HepG2 (cell line): ENCODE results near the gene NAV3. TPM values are rescaled to one million over a fixed set of nuclear protein-coding genes. Genes with fewer than 3 reads are reported as not detected.

ENCODE experiments used
- ATAC-seq: fragments of 200-7000 bp; cut with Tn5 transposase; 3 replicates; pipeline ENCODE4 v1.9.1; 2020; ENCODE audit warnings: mild to moderate bottlenecking, moderate library complexity
- BruUV-seq: library from RNA; stranded (reverse); fragments of 400-500 nt; replicated peaks from 2 replicates; lab custom pipeline; 2021; lab: Mats Ljungman, UMichigan
- CTCF ChIA-PET: fragments of 300-600 bp; formaldehyde crosslinking; extraction: SDS; loops from one replicate; lab custom pipeline; 2021; ENCODE audit warnings: low total read pairs, inconsistent platforms, low intra/inter-chr PET ratio; lab: Yijun Ruan, JAX
- POLR2A ChIA-PET: fragments of 350-600 bp; sonication (Branson Sonifier 250); formaldehyde crosslinking; loops from one replicate; lab custom pipeline; 2020; ENCODE audit warnings: antibody characterized with exemption, inconsistent platforms; lab: Yijun Ruan, JAX
- DNase-seq: peaks from one replicate; pipeline ENCODE4 v3.0.0-alpha.2; 2015; ENCODE audit warnings: low spot score
- FAIRE-seq: peaks from 3 replicates; lab custom pipeline; 2011; peaks lifted over from hg19 to GRCh38; lab: Jason Lieb, UNC
- H2AFZ ChIP-seq: one replicate; pipeline ENCODE4 v1.6.1; 2011; ENCODE audit warnings: low read length, inconsistent platforms
- H3K27ac ChIP-seq: fragments of 300-600 bp; 3 replicates; pipeline ENCODE4 v1.8.0; 2011; ENCODE audit warnings: mixed run types, mild to moderate bottlenecking, mixed read lengths, low read length, inconsistent platforms; ENCODE audit not compliant: insufficient read depth; ENCODE audit errors: extremely low read length
- H3K27me3 ChIP-seq, 2 experiments: fragments of 200-600 bp in 1 of 2; 2 replicates in 1 of 2; 3 replicates in 1 of 2; pipeline versions ENCODE4 v1.6.0 to v1.8.0; 2011; ENCODE audit warnings: low read length in 2 of 2, mild to moderate bottlenecking in 2 of 2, moderate library complexity in 2 of 2, inconsistent platforms in 1 of 2; ENCODE audit not compliant: insufficient read depth in 2 of 2, control insufficient read depth in 1 of 2
- H3K36me3 ChIP-seq, 2 experiments: fragments of 200-600 bp in 1 of 2; replicated peaks in 1 of 2; 2 replicates in 1 of 2; 3 replicates in 1 of 2; pipeline versions ENCODE4 v1.5.1 to v1.8.0; 2011; ENCODE audit warnings: low read length in 2 of 2, inconsistent platforms in 1 of 2; ENCODE audit not compliant: insufficient read depth in 2 of 2, control insufficient read depth in 1 of 2
- H3K4me1 ChIP-seq: 2 replicates; pipeline ENCODE4 v1.5.1; 2012; ENCODE audit warnings: low read length, inconsistent platforms; ENCODE audit not compliant: insufficient read depth
- H3K4me2 ChIP-seq: 2 replicates; pipeline ENCODE4 v1.6.0; 2011; ENCODE audit warnings: low read depth, low read length, inconsistent platforms
- H3K4me3 ChIP-seq, 3 experiments: fragments of 200-600 bp in 1 of 3; sonication (generic), shearing (Covaris generic) in 1 of 3; replicated peaks in 1 of 3; 2 replicates each; pipeline ENCODE4 v1.5.1; 2011 to 2016; ENCODE audit warnings: low read length in 3 of 3, inconsistent platforms in 2 of 3, low read depth in 2 of 3, mild to moderate bottlenecking in 2 of 3, control low read depth in 1 of 3, mixed read lengths in 1 of 3; ENCODE audit not compliant: insufficient read depth in 1 of 3
- H3K79me2 ChIP-seq: one replicate; pipeline ENCODE4 v1.6.1; 2011; ENCODE audit warnings: low read length, inconsistent platforms; ENCODE audit not compliant: insufficient read depth
- H3K9ac ChIP-seq: 2 replicates; pipeline ENCODE4 v1.6.0; 2011; ENCODE audit warnings: mild to moderate bottlenecking, low read depth, low read length, inconsistent platforms; ENCODE audit not compliant: insufficient read depth
- H3K9me3 ChIP-seq: 2 replicates; pipeline ENCODE4 v1.5.1; 2012; ENCODE audit warnings: mild to moderate bottlenecking, low read length
- H4K20me1 ChIP-seq: 2 replicates; pipeline ENCODE4 v1.6.0; 2011; ENCODE audit warnings: inconsistent platforms, mild to moderate bottlenecking, low read length, moderate library complexity; ENCODE audit not compliant: insufficient read depth
- CCAR2 ChIP-seq: fragments of 200-400 bp; formaldehyde crosslinking; optimal IDR thresholded peaks from 2 replicates; pipeline ENCODE3; 2018; ENCODE audit warnings: low read depth, mild to moderate bottlenecking, low read length, moderate library complexity
- MTA3 ChIP-seq: sonication (generic); formaldehyde crosslinking; IDR thresholded peaks from 2 replicates; pipeline ENCODE4 v1.4.0; 2020; ENCODE audit warnings: missing genetic modification reagents
- SKI ChIP-seq: fragments of 450-650 bp; IDR thresholded peaks from one replicate; pipeline ENCODE4 v1.6.1; 2018; ENCODE audit warnings: mild to moderate bottlenecking; ENCODE audit not compliant: partially characterized antibody
- SOX5 ChIP-seq: IDR thresholded peaks from 2 replicates; pipeline ENCODE4 v1.6.1; 2016; ENCODE audit warnings: borderline replicate concordance
- ZNF205 ChIP-seq: IDR thresholded peaks from 2 replicates; pipeline ENCODE4 v1.6.1; 2018; ENCODE audit warnings: missing biosample characterization, missing genetic modification reagents
- ZNF34 ChIP-seq: sonication (generic); formaldehyde crosslinking; IDR thresholded peaks from 2 replicates; pipeline ENCODE4 v1.4.0; 2020; ENCODE audit warnings: mild to moderate bottlenecking, missing genetic modification reagents, borderline replicate concordance
- ZNF598 ChIP-seq: sonication (generic); formaldehyde crosslinking; IDR thresholded peaks from 2 replicates; pipeline ENCODE4 v1.5.1; 2020; ENCODE audit warnings: mild to moderate bottlenecking, missing genetic modification reagents, borderline replicate concordance
- ZNF841 ChIP-seq: sonication (generic); formaldehyde crosslinking; IDR thresholded peaks from 2 replicates; pipeline ENCODE4 v1.8.1; 2023; ENCODE audit warnings: missing genetic modification reagents, borderline replicate concordance
- in situ Hi-C: cut with HindIII; loops from 2 replicates; pipeline ENCODE4 v1.10.0; 2017; ENCODE audit warnings: low pct_unique_long_range_greater_than_20kb; ENCODE audit not compliant: extremely low pct_ligation_motif_present
- intact Hi-C: fragments of 100-400 bp; cut with micrococcal nuclease; formaldehyde crosslinking; loops from one replicate; pipeline ENCODE4 v1.10.0; 2022; ENCODE audit not compliant: unreplicated experiment
- polyA plus RNA-seq, 8 experiments: library from polyadenylated mRNA; depleted of rRNA in 3 of 8; stranded (reverse) in 7 of 8; unstranded in 1 of 8; fragments of >200 nt; fragmentation: Illumina TruSeq in 4 of 8; extraction: Trizol in 4 of 8; gene quantifications; 2 replicates each; pipeline versions ENCODE4 v1.2.1 to v1.2.3, GENCODE V29; 2011 to 2016; ENCODE audit warnings: low read depth in 4 of 8, missing spikeins in 1 of 8, mixed read lengths in 1 of 8; ENCODE audit not compliant: insufficient read depth in 1 of 8
- total RNA-seq, 5 experiments: library from RNA; depleted of rRNA; stranded (reverse); fragments of >200 nt; fragmentation: Illumina TruSeq; extraction: Trizol; gene quantifications; 2 replicates each; pipeline ENCODE4 v1.2.3, GENCODE V29; 2016; ENCODE audit warnings: low read depth in 1 of 5
- TF ChIP-seq, protein P1 (sequence below): sonication (generic); formaldehyde crosslinking; IDR thresholded peaks from 2 replicates; pipeline ENCODE4 v1.4.0; 2020; ENCODE audit warnings: missing genetic modification reagents

Gene NAV3
- total and polyA plus RNA-seq, 2 of the 13 experiments (the other 11 are each of a cell fraction or from before 2014, with no cell fraction given) = 0.01 to 0.18 TPM

DNA sequence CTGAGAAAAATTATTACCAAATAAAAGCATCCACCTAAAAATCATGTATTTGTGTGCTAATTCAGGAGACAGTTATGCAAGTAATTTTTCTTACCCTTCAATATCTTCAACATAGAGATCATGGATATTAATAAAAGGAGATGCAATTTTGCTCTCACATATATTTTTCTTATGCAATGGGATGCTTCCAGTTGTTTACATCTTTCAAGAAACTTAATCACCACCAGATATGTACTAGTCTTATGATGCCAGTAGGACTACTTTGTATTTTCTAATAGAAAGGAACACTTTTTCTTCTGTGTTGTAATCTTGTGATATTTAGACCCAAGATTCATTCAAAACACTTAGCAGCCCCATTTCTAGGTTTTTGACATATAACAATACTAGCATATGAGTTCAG is 107.6 kb downstream of the NAV3 start:
- H2AFZ ChIP-seq = no peak overlapping the region
- no peak overlapping the region for H3K4me3 ChIP-seq
- H3K4me1 ChIP-seq = no peaks in the 10 kb centered on the region
- H4K20me1 ChIP-seq = no peaks in the 10 kb centered on the region
- H3K9me3 ChIP-seq = no peaks in the 10 kb centered on the region
- no peak for TF ChIP-seq CCAR2
- no peak for TF ChIP-seq ZNF841 (CRISPR knock-in tag)
- no peak for TF ChIP-seq ZNF598 (CRISPR knock-in tag)
- no peak for TF ChIP-seq ZNF205 (CRISPR knock-in tag)
- no peak for TF ChIP-seq MTA3 (CRISPR knock-in tag)
- TF ChIP-seq ZNF34 (CRISPR knock-in tag) = no peak
- no peak for TF ChIP-seq SOX5
- TF ChIP-seq SKI = no peak
- TF ChIP-seq, protein P1, sequence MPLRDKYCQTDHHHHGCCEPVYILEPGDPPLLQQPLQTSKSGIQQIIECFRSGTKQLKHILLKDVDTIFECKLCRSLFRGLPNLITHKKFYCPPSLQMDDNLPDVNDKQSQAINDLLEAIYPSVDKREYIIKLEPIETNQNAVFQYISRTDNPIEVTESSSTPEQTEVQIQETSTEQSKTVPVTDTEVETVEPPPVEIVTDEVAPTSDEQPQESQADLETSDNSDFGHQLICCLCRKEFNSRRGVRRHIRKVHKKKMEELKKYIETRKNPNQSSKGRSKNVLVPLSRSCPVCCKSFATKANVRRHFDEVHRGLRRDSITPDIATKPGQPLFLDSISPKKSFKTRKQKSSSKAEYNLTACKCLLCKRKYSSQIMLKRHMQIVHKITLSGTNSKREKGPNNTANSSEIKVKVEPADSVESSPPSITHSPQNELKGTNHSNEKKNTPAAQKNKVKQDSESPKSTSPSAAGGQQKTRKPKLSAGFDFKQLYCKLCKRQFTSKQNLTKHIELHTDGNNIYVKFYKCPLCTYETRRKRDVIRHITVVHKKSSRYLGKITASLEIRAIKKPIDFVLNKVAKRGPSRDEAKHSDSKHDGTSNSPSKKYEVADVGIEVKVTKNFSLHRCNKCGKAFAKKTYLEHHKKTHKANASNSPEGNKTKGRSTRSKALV = no peak
- H3K9ac ChIP-seq = no peak overlapping the region
- intact Hi-C loops (no loop called here), in situ Hi-C loops (no loop called here)
- no peaks in the 10 kb centered on the region for H3K79me2 ChIP-seq
- H3K27me3 ChIP-seq = no peaks in the 10 kb centered on the region
- H3K36me3 ChIP-seq = no peaks in the 10 kb centered on the region
- H3K27ac ChIP-seq = no peak overlapping the region
- no peak overlapping the region for H3K4me2 ChIP-seq
- no TSS peak for BruUV-seq
- no peak for DNase-seq
- CTCF ChIA-PET = no interaction called here
- ATAC-seq = no peak
- no peak for FAIRE-seq
- POLR2A ChIA-PET = no interaction called here
